ENCODE results near the gene STXBP5. TPM values are rescaled to one million over a fixed set of nuclear protein-coding genes. Genes with fewer than 3 reads are reported as not detected.

STXBP5 gene
- total and polyA plus RNA-seq, 9 of the 15 experiments (the other 6 are each of a cell fraction or from before 2014, with no cell fraction given) = 23.3 to 172 (median 71.5) TPM

GRCh38 chr6:147167576-147168461 is 36.4 kb upstream of the STXBP5 start (continued):
- TF ChIP-seq ZKSCAN1 (IDR thresholded peaks at IDR 0.05; ENCODE audit: low read depth, low read length) (peak; percentile 96), ZNF644 (tag; IDR thresholded peaks at IDR 0.05; ENCODE audit: low read depth) (no peak), FOSL1 (tag; conservative IDR thresholded peaks at IDR 0.05) (no peak; the same call in 1 of the 2 replicates), HDAC8 (tag; IDR thresholded peaks at IDR 0.05) (no peak), POU5F1 (IDR thresholded peaks at IDR 0.05; ENCODE audit: borderline replicate concordance, low read depth, low read length, partially characterized antibody) (no peak), BRD9 (IDR thresholded peaks at IDR 0.05; ENCODE audit: low read depth, partially characterized antibody) (no peak), E2F5 (CRISPR knock-in tag; IDR thresholded peaks at IDR 0.05) (no peak), RNF219 (CRISPR knock-in tag; IDR thresholded peaks at IDR 0.05) (no peak), ZHX1 (conservative IDR thresholded peaks at IDR 0.05; ENCODE audit: low read length) (no peak)
- TF ChIP-seq, protein P1, sequence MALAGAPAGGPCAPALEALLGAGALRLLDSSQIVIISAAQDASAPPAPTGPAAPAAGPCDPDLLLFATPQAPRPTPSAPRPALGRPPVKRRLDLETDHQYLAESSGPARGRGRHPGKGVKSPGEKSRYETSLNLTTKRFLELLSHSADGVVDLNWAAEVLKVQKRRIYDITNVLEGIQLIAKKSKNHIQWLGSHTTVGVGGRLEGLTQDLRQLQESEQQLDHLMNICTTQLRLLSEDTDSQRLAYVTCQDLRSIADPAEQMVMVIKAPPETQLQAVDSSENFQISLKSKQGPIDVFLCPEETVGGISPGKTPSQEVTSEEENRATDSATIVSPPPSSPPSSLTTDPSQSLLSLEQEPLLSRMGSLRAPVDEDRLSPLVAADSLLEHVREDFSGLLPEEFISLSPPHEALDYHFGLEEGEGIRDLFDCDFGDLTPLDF (CRISPR knock-in tag; IDR thresholded peaks at IDR 0.05) = no peak

Data from K562 (cell line).